ENCODE data around the gene ERC2.

Gene ERC2

DNA sequence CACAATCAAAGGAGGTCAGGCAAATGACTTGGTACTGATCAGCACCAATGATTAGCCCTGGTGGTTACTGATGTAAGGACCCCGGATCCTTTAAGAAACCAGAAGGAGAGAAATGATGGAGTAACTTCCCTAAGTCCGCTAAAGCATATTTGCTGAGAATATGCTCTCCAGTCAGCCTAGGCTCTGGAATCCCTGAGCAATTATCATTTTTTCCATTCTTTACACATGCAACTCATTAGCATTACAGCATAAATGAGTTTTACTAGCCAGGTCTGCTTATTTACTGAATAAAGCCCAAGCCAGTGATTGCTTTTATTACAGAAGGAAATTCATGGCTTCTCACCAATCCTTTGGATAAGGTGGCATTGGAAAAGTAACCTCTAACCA, 842.0 kb downstream of the ERC2 start:
- FAIRE-seq: no peak

DNA sequence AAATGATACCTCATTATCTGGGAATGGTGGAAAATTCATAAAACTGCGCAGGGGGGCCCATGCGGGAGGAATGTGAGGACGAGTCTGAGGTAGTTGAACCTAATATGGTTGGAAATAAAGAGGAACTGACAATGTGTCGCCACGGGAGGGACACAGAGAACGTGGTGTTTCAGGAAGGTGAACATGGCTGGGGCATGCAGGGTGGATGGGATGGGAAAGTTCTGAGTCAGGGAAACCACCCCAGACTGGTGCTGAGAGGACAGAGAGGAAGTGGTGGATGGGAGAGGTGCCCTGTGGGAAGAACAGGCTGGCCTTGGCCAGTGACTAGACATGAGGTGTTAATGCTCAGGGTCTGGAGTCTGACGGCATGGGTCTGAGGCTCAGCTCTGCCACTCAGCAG, 844.0 kb downstream of the ERC2 start:
- FAIRE-seq: no peak

DNA sequence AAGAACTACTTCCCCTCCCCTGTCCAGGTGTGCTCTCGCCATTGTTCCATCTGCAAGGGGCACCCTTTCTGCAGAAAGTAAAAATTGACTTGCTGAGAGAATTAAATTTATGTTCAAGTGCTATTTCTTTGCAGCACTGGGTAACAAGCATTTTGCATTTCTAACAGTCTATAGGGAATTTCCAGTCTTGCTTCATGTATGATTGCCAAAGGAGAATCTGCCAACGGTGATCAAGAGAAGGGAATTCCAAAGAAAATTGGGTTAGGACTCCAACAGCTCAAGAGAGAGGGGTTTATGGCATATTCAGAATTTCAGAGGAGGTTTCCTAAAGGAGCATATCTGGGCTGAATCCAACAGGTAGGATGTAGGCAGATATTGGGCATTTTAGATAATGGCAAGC, 844.5 kb downstream of the ERC2 start:
- no peak for FAIRE-seq

DNA sequence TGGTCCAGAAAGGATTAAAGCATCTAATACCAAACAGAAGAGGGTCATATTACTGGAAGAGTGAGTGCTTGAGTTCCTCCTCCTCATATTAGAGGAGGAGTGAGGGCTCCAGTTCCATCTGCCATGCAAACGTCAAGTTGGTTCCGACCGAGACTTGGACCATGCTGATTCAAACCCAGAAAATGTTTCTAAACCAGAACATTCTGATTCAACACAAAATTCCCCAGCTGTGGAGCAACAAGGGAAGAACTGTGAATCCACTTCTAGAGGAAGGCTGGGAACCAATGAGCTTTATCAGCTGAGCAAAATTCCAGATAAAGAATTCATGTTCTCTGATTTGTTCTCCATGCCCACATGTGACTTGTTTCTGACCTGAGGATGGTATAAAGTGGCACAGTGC, 845.5 kb downstream of the ERC2 start:
- no peak for FAIRE-seq

DNA sequence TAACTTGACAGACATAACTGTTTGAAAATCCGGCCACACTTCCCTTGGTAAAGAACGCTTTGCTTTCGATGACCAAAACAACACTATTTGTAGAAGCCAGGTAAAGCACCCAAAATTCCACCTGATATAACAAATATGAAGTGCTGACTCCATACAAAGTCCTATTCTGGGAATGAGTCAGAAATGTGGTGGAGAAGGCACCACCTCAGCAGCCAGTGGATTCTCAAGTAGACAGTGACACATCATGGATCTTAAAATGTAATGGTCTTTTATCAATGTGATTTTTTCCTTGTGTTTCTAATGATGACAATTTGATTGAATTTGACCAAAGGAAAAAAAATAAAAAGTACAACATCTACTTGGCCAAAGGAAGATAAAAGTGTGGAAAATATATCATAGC, 846.2 kb downstream of the ERC2 start:
- no peak for FAIRE-seq

DNA sequence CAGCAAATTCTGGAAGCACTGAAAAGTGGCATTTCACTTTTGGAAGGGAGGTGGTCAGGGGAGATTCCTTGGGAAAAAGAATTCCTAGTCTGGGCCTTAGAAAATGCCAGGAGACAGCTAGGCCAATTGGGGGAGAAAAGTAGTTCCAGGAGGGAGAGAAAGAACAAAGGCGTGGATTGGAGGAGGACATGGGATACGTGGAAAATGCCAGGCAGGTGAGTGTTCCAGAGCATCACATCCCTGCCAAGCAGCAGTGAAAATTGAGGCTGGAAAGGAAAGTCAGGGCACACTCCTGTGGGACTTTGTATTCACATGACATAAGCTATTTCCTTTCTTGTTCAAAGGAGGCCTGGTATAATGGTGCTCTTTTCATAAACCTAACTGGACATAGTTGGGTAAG, 846.6 kb downstream of the ERC2 start:
- no peak for FAIRE-seq

DNA sequence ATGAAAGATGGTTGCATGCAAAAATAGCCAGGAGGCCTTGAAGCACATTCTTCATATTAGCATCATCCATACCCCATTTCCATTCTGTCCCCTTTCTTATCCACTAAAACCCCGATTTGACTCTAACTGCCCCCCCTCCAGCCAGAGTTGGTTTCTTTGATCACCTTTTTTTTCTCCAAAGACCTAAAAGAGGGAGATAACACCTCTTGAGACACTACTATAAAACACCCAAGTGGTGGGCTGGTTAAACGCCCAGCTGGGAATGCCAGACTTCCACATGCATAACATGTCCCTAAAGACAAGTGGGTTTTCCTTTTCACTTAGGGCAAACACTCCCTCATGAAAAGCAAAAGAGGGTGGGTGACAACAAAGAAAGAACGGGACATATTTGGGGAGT, 847.2 kb downstream of the ERC2 start:
- no peak for FAIRE-seq

DNA sequence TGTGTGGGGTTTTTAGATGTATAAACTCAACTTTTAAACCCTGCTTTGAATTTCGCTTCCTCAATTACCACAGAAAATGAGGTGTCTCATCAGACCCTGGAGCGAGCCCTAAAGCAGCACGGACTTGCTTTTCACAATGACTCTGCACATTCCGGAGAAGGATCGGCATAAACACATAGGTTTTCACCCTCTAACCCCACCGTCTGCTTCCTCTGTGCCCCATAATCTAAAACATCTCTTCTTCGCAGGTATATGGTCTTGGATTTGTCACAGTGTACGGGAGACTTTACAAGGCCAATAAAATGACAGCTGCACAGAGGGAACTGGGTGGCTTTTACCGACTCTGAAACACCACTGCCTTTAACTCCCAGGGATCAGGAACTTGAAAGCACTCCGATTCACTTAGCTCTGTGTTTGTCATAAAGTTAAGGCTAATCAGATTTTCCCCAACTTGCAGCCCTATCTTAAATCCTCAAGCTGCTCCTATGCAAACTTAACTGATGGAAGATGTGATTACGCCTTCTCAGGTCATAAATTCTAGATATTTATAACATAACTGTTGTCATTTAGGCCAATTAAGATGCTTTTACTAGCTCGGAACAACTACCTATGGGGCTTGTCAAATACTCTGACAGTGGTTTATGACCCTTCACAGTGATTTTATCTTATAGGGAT, 847.8 kb downstream of the ERC2 start:
- FAIRE-seq: no peak

DNA sequence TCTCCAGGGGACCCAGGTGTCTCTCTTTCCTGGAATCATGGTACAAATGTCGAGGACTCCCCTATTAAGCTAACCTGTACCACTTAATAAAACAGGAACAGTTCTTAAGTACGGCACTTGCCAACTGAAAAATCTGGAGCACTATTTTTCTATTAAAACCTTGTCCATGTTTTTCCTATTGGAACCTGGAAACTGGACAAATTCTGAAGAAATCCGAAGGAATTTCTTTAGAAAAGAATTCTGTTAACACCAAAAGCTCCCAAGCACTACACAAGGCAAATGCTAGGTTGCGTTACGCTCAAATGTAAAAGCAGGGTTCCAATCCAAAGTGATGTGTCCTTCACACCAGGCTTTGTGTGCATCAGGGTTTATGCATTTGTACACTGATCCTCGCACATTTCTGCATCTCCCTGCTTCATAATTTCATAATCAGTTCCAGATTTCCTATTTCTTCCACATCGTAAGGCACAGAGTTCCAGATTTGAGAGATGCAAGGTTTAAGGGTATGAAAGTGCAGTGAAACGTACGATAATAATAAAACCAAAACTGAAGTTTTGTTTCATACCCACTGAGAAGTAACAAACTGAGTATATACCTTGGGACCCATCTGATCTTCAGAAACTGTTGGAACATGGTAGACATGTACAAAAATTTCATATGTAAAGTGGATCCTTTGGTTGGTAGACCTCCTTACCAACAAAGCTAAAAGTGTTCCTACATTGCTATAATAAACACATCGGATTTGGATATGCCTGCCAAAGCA, 849.0 kb downstream of the ERC2 start:
- no peak for FAIRE-seq

DNA sequence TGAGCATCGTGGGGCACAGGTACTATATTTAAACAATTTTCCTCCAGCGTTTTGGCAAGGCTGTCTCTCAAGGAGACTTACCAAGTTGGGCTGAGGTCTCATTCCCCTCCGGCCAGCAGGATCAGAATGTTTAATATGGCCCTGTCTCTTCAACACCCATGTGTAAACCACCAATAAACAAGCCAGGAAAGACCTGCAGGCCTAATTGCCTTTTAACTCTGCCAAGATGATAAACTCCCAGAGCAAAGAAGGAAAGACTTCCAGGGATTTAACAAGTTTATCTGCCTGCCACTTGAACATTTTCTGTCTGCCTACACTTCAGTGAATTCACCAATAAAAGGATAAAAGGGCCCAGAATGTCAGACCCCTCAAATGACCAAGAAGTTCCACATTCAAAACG, 850.9 kb downstream of the ERC2 start:
- no peak for FAIRE-seq

DNA sequence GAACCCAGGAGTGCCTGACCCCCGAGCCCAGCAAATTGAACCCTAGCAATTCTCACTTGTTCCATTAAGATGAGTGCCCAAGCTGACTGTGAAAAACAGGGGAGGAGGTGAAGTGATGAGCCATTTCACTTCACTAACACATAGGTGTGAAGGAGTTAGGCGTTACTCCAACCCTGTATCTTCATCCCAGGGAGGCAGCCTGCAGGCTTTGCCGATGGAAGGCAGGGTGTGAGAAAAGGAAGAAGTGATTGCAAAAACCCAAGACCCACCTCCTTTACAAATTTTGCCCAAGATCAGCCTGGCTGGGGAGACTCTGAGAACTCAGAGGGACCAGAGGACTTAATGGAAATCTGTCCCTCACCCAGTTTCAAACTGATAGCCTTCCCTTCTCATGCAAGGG, 851.5 kb downstream of the ERC2 start:
- no peak for FAIRE-seq

DNA sequence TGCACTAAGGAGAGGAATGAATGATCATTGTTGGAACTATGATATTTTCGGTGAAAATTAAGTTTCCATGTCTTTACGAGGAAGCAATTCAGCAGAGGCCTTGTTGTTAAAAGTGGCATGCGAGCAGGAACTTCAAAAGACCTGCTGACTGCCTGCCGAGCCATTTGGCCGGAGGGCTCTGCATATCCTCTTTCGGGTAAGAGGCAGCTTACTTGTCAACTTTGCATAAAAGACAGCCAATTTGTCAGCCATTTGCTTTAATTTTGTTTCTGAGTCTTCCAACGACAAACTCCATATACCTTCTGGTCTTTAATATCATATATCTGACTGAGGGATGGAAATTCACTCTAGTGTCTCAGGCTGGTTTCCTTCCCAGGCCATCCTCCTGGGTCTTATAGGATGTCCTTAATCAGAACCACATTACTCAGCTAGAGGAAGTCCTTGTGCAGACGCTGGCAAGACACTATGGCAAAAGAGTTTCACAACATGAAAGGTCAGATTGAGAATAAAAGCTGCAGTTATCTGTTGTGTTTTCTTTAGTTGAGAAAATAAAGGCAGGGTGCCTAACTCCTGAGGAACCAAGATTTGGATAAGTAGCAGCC, 852.5 kb downstream of the ERC2 start:
- FAIRE-seq: no peak

DNA sequence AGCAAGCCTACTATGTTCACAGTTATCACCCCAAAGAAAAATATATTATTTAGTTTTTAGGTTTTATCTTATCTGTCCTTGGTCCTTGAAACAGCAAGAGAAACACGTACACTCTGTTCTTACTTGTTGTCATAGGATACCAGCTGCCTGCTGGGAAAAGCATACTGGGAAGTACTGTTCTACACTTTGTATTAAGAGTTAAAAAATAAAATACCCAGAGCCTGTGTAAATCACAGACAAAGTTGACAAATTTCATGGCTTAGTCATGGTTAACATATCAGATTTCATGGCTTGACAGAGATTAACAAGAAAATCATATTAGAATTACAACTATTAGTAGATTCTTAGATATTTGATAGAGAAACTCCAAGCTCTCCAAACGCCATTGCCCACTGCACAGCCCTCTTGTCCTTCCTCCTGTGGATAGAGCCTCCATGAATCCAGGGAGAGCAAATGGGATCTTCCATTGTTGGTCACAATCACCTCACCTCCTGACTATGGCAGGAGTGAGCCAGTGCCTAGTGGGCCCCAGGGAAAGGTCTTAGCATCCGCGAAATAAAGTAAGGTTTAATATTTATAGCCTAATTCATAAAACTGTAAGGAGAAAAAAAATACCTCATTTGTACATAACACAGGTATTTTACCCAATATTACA, 853.1 kb downstream of the ERC2 start:
- FAIRE-seq: no peak

DNA sequence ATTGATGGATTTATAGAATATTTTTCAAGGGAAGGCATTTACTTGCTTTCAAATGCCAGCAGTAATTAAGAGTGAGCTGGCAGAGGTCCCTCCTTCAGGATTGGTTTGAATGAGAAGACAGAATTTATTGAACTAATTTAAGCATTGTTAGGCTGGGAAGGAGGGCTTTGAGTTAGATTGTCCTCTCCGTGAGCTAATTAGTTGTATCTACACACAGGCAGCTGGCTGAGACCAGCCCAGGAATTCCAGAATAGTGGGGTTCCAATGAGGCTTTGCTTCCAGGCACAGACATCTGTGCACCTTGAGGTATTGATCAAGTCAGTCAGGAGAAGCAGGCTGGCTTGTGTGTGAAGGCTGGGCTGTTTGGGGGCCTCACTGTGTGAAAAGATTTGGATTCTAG, 857.1 kb downstream of the ERC2 start:
- no peak for FAIRE-seq

DNA sequence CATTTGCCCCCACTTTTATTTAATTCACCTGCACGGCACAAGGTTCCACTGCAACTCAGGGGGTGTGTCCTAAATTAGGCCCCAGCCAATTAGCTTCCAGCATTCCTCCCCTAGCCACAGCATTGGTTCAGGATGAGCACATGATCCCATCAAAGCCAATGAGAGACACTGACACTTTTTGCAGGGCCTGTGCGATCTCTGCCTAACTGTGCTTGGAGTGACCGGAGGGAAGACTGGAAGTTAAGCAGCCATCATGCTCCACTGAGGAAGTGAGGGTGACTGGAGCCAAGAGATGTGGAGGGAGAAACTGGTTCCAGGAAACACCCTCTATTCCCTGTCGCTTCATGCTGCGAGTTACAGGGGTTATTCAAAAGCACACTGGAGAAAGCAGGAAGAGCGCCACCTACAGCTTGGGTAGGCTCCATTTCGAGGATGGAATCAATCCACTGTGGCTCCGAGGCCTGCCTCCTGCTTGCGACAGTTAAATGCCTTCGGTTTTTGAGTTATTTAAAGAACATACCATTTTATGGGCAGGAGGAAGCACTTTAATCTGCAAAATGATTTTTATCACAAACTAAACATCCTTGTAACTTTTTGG, 858.9 kb downstream of the ERC2 start:
- no peak for FAIRE-seq

DNA sequence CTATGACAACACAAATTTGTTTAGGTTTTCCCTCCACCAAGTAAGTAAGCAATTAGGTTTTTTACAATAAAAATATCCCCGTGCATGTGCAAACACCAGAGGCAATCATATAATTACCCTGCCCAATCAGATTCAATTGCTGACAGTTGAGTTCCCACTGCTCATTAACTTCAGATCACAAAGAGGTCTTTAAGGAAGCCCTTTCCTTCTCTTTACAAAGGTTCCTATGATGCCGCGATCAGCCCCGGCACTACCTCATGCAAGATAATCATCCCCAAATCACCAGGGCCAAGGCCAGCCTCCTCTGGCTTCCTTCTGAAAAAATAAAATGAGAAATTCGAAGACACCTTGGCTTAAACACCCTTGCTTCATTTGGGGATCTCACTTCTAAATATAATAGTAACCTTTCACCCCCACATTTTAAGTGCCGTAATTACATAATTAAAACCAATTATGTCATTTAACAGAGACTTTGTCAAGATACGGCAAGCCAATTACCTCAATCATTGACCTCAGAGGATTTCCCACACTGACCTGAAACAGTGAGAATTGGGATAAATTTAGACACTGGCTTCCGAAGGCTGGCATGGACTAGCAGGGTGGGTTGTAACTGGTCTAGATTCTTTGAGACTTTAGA, 859.8 kb downstream of the ERC2 start:
- no peak for FAIRE-seq

DNA sequence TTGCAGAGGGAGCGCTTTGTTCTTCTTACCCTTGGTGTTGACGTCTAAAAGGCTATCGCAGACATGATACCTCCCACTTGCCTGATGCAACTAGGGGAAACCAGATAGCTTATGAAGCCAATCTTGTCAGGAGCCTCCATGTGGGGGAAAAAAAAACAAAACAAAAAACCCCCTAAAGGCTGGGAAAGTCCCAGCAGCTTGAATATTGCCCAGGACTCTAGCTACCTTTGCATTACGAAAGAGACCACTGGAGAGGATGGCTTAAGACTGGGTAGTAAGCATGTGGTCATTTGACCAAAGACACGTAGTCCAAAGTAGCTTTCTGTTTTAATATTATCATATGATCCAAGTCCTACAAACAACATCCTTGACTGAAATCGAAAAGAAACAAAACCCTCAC, 860.4 kb downstream of the ERC2 start:
- FAIRE-seq: no peak

DNA sequence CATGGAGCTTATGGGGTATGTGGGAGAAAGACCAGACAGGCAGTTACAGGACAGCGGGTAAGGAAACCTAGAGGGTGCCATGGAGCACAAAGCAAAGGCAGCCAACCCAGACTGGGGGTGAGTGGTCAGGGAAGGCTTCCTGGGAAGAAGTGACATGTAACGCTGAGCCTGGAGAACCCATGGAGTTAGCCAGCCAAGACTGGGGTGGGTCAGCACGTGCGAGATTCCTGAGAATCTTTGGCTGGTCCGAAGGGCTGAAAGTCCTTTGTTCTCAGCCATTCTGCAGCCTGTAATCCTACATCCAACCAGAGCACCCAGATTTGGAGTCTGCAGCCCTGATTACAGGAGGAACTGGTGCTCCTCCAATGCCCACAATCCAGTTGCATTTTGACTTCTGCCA, 861.1 kb downstream of the ERC2 start:
- no peak for FAIRE-seq

DNA sequence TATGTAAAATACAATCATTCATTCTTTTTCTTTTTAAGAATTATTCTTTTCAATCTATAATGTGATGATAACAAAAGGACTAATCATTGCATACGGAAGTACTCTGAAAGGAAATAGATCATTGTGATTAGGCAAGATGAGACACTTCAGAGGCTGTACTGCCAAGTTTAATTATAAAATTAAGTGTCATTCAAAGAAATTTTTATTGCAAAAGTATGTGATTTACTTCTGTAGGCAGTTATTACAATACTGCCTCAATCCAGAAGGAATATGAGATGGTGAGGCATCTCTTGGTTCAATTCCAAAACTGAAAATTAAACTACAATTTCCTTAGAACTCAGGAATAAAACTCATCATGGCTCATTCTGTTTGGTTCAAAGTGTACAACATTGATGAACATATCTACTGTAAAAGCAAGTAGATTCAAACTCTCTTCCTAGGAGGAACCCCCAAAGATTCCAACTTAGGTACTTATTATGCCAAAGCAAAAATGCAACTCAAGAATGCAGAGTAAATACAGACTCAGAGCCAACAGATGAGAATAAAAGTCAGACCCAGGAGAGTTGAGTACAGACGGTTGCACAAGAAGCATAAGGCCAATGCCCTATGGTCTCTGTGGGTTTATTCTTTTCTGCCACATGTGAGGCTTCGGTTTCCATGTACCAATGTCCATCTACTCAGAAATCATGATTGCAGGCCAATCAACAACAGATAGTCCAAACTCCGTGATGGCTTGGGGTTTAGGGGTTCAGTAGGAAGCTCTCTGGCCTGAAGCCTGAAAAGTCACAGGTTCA, 862.6 kb downstream of the ERC2 start:
- FAIRE-seq: no peak

DNA sequence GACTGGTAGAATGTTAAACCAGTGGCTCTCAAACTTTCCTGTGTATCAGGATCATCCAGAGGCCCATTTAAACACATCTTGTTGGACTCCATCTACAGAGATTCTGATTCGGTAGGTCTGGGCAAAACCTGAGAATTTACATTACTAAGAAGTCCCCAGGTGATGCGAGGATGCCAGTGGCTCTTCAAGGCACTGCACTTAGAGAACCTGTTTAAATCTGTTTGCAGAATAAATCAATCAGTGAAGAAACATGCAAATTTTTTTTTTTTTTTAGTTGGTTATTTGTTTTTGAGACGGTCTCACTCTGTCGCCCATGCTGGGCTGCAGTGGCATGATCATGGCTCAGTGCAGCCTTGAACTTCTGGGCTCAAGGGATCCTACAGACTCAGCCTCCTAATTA, 863.4 kb downstream of the ERC2 start:
- FAIRE-seq: no peak

DNA sequence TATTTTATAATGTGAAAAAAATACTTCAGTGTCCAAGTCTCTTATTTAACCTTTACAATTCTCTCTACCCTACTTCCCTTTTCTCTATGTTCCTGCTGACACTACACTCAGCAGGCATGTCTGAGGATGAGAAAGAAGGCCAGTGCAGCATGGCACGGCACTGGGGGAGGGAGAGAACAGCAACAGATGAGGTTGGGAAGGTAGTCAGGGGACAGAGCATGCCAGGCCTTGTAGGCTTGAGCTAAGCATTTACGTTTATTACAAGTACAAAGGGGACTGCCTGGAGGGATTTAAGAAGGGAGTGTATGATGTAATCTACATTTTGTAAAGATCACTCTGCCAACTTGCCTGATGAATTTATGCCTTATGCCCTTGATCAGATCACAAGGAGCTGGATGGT, 863.9 kb downstream of the ERC2 start:
- FAIRE-seq: no peak
